PC-9 (cell line): ENCODE measurements around the gene ICE2. TPM values are rescaled to one million over a fixed set of nuclear protein-coding genes. Genes with fewer than 3 reads are reported as not detected.

Experiments
- BruUV-seq: library from RNA; stranded (reverse); fragments of 400-500 nt; replicated peaks from 2 replicates; lab custom pipeline; 2021; lab: Mats Ljungman, UMichigan
- CTCF ChIA-PET: fragments of 300-600 bp; sonication (Branson Sonifier 250); formaldehyde crosslinking; loops from one replicate; lab custom pipeline; 2022; ENCODE audit warnings: antibody characterized with exemption; lab: Charles Lee
- POLR2A ChIA-PET: fragments of 300-600 bp; sonication (Branson Sonifier 250); formaldehyde crosslinking; loops from one replicate; lab custom pipeline; 2022; ENCODE audit warnings: antibody characterized with exemption; ENCODE audit not compliant: unreplicated experiment; lab: Charles Lee
- DNase-seq, 2 experiments: peaks; one replicate each; pipeline versions ENCODE4 v3.0.0 to v3.0.0-alpha.2; 2015 to 2022; ENCODE audit warnings: mixed read lengths in 1 of 2
- H2AFZ ChIP-seq: fragments of 200-600 bp; sonication (generic); 2 replicates; pipeline ENCODE4 v1.8.1; 2017; ENCODE audit warnings: antibody characterized with exemption
- H3F3A ChIP-seq: fragments of 200-600 bp; sonication (generic); 2 replicates; pipeline ENCODE4 v1.8.1; 2017; ENCODE audit warnings: antibody characterized with exemption, mild to moderate bottlenecking, low read depth; ENCODE audit not compliant: insufficient read depth
- H3K27ac ChIP-seq: fragments of 200-600 bp; sonication (generic); 2 replicates; pipeline ENCODE4 v1.6.1; 2016; ENCODE audit warnings: mixed run types
- H3K27me3 ChIP-seq: fragments of 200-600 bp; sonication (generic); 2 replicates; pipeline ENCODE4 v1.6.1; 2016; ENCODE audit warnings: low read depth, mixed run types; ENCODE audit not compliant: insufficient read depth
- H3K36me3 ChIP-seq: fragments of 200-600 bp; sonication (generic); 2 replicates; pipeline ENCODE4 v1.6.1; 2016; ENCODE audit warnings: low read depth, mixed run types
- H3K4me1 ChIP-seq: fragments of 200-600 bp; sonication (generic); replicated peaks from 2 replicates; pipeline ENCODE4 v1.6.1; 2016; ENCODE audit warnings: mixed run types; ENCODE audit not compliant: insufficient read depth
- H3K4me2 ChIP-seq: fragments of 200-600 bp; sonication (generic); 2 replicates; pipeline ENCODE4 v1.6.1; 2017; ENCODE audit warnings: mixed run types
- H3K4me3 ChIP-seq: fragments of 200-600 bp; sonication (generic); 2 replicates; pipeline ENCODE4 v1.6.1; 2016; ENCODE audit warnings: mixed run types
- H3K79me2 ChIP-seq: fragments of 200-600 bp; sonication (generic); 2 replicates; pipeline ENCODE4 v1.6.1; 2017; ENCODE audit warnings: low read depth, mixed run types
- H3K9me2 ChIP-seq: fragments of 200-600 bp; sonication (generic); 2 replicates; pipeline ENCODE4 v1.8.1; 2017; ENCODE audit warnings: mild to moderate bottlenecking; ENCODE audit not compliant: insufficient read depth
- H3K9me3 ChIP-seq: fragments of 200-600 bp; sonication (generic); 2 replicates; pipeline ENCODE4 v1.8.1; 2016; ENCODE audit warnings: low read depth; ENCODE audit not compliant: insufficient read depth
- H4K20me1 ChIP-seq: fragments of 200-600 bp; sonication (generic); 2 replicates; pipeline ENCODE4 v1.8.1; 2017; ENCODE audit not compliant: insufficient read depth
- CTCF ChIP-seq: fragments of 200-600 bp; sonication (generic); conservative IDR thresholded peaks from 2 replicates; pipeline ENCODE4 v1.6.1; 2017; ENCODE audit warnings: mixed run types, antibody characterized with exemption, mild to moderate bottlenecking, moderate library complexity
- EZH2 ChIP-seq: fragments of 200-600 bp; sonication (generic); IDR thresholded peaks from 2 replicates; pipeline ENCODE4 v1.8.0; 2017; ENCODE audit warnings: antibody characterized with exemption, low read depth
- intact Hi-C: fragments of 100-400 bp; cut with micrococcal nuclease; formaldehyde crosslinking; loops from one replicate; pipeline ENCODE4 v1.10.0; 2022; ENCODE audit not compliant: unreplicated experiment
- total RNA-seq: library from RNA; stranded (reverse); gene quantifications from 2 replicates; pipeline ENCODE4 v1.2.3, GENCODE V29; 2021

The ICE2 gene
- total RNA-seq, 1 experiment from 2014 or later: 67.5 TPM

- Histone ChIP-seq H3K27me3 (no peaks in the 10 kb centered on the region), H3K79me2 (peaks cover 57% of the 10 kb centered on the region), H2AFZ (no peak overlapping the region), H3K4me3 (peak overlapping the region; percentile 68), H3K36me3 (0 out of 2 replicates have a peak, but pooled peaks cover 9% of the 10 kb centered on the region), H3K4me2 (peak overlapping the region; percentile 76), H3K9me2 (no peaks in the 10 kb centered on the region), H3K4me1 (peaks cover 62% of the 10 kb centered on the region), H3K27ac (peak overlapping the region; percentile 94), H3K9me3 (no peaks in the 10 kb centered on the region), H3F3A (peaks cover 43% of the 10 kb centered on the region), H4K20me1 (peaks cover 3% of the 10 kb centered on the region)
- DNase-seq: no peak
- no peak for TF ChIP-seq CTCF
- no peak for TF ChIP-seq EZH2
- ChIA-PET POLR2A (interaction anchor here (0.6 to 1.1 kb wide), 3 partner anchors 22 to 568 kb away, joined by 3 to 6 read pairs (median 5); no protein-coding TSS in a partner anchor), CTCF (no interaction called here)
- intact Hi-C loops: loop anchor here (5.0 kb wide), 1 partner anchor 34 kb away; no protein-coding TSS in a partner anchor
- BruUV-seq: TSS peak; percentile 18
Measured at GRCh38 chr15:60396100-60396499, 82.8 kb downstream of the ICE2 start.

- H2AFZ ChIP-seq: no peak overlapping the region
- no peak for TF ChIP-seq CTCF
- TF ChIP-seq EZH2: no peak
- peaks cover 3% of the 10 kb centered on the region for H4K20me1 ChIP-seq
- H3K79me2 ChIP-seq: peaks cover 63% of the 10 kb centered on the region
- H3K4me3 ChIP-seq: peak overlapping the region; percentile 68
- H3K36me3 ChIP-seq: 0 out of 2 replicates have a peak, but pooled peaks cover 9% of the 10 kb centered on the region
- peaks cover 61% of the 10 kb centered on the region for H3K4me1 ChIP-seq
- ChIA-PET POLR2A (interaction anchor here (0.6 to 2.0 kb wide), 5 partner anchors 21 to 567 kb away, joined by 3 to 24 read pairs (median 5); no protein-coding TSS in a partner anchor), CTCF (no interaction called here)
- peak overlapping the region; percentile 94 for H3K27ac ChIP-seq
- peaks cover 43% of the 10 kb centered on the region for H3F3A ChIP-seq
- no peaks in the 10 kb centered on the region for H3K27me3 ChIP-seq
- DNase-seq: no peak
- no peaks in the 10 kb centered on the region for H3K9me3 ChIP-seq
- peak overlapping the region; percentile 76 for H3K4me2 ChIP-seq
- no TSS peak for BruUV-seq
- H3K9me2 ChIP-seq: no peaks in the 10 kb centered on the region
- intact Hi-C loops: loop anchor here (5.0 kb wide), 1 partner anchor 33 kb away; no protein-coding TSS in a partner anchor
Measured at GRCh38 chr15:60395276-60396011, 83.5 kb downstream of the ICE2 start.

- Histone ChIP-seq H3K27me3 (no peaks in the 10 kb centered on the region), H3K4me3 (peak overlapping the region; percentile 68; the same call in 1 of the 2 replicates), H3K4me2 (peak overlapping the region; percentile 76), H2AFZ (no peak overlapping the region), H3K27ac (peak overlapping the region; percentile 94), H3K4me1 (peaks cover 62% of the 10 kb centered on the region), H3K36me3 (0 out of 2 replicates have a peak, but pooled peaks cover 9% of the 10 kb centered on the region), H3K9me3 (no peaks in the 10 kb centered on the region), H3K79me2 (peaks cover 71% of the 10 kb centered on the region), H4K20me1 (peaks cover 3% of the 10 kb centered on the region), H3K9me2 (no peaks in the 10 kb centered on the region), H3F3A (peaks cover 41% of the 10 kb centered on the region)
- DNase-seq: peak in 1 of 2 experiments; percentile 47
- TSS peak; percentile 17 for BruUV-seq
- TF ChIP-seq EZH2: no peak
- no peak for TF ChIP-seq CTCF
- ChIA-PET CTCF (interaction anchor here (0.7 to 0.9 kb wide), 2 partner anchors 16 to 49 kb away, joined by 3 to 4 read pairs; no protein-coding TSS in a partner anchor), POLR2A (interaction anchor here (0.6 to 2.0 kb wide), 12 partner anchors 12 to 1596 kb away, joined by 4 to 24 read pairs (median 8); no protein-coding TSS in a partner anchor)
- intact Hi-C loops: loop anchor here (5.0 kb wide), 1 partner anchor 32 kb away; no protein-coding TSS in a partner anchor
Measured at GRCh38 chr15:60394689-60395097, 84.2 kb downstream of the ICE2 start.
